GM12872 (cell line): ENCODE measurements around the gene ARL13B.

Experiments used
- TF ChIP-seq, protein P1 (sequence below): IDR thresholded peaks from 3 replicates; pipeline ENCODE4 v1.5.1; 2011; ENCODE audit warnings: low read depth, mild to moderate bottlenecking, low read length, moderate library complexity; ENCODE audit not compliant: insufficient read depth

ARL13B gene

DNA sequence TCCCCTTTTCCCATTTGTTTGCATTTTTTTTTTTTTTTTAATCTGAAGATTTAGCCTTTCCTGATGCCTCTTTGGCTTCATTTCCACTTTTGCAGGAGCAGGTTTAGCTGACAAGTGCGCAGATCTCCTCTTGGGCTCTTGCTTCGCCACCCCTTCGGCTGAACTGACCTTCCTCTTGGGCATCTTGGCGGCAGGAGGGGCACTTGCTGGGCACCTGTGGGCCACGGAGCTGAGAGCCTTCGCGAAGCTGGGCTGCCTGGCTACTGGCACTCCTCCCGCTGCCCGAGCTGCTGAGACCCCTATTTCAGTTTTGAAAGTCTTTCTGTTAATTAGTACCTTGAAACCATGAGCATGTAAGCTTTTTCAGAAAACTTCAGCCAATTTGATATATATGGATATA lies 8.8 kb downstream of the ARL13B start:
- TF ChIP-seq, protein P1, sequence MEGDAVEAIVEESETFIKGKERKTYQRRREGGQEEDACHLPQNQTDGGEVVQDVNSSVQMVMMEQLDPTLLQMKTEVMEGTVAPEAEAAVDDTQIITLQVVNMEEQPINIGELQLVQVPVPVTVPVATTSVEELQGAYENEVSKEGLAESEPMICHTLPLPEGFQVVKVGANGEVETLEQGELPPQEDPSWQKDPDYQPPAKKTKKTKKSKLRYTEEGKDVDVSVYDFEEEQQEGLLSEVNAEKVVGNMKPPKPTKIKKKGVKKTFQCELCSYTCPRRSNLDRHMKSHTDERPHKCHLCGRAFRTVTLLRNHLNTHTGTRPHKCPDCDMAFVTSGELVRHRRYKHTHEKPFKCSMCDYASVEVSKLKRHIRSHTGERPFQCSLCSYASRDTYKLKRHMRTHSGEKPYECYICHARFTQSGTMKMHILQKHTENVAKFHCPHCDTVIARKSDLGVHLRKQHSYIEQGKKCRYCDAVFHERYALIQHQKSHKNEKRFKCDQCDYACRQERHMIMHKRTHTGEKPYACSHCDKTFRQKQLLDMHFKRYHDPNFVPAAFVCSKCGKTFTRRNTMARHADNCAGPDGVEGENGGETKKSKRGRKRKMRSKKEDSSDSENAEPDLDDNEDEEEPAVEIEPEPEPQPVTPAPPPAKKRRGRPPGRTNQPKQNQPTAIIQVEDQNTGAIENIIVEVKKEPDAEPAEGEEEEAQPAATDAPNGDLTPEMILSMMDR: no peak

DNA sequence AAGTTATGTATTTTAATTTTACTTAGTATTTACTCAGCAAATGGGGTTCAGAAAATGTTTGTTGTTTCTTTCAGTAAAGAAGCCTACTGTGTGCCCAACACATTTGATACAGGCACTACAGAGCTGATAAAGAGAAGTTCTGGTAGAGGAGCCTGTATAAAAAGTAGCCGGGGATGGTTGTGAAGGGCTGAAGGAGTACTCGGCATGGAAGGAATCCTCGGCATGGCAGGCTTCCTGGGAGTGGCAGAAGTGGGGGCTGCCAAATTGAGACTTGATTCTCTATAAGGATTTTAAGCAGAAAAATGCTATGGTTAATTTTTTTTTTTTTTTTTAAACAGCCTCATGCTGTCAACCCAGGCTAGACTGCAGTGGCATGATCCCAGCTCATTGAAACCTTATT lies 9.3 kb downstream of the ARL13B start:
- TF ChIP-seq, protein P1: no peak

DNA sequence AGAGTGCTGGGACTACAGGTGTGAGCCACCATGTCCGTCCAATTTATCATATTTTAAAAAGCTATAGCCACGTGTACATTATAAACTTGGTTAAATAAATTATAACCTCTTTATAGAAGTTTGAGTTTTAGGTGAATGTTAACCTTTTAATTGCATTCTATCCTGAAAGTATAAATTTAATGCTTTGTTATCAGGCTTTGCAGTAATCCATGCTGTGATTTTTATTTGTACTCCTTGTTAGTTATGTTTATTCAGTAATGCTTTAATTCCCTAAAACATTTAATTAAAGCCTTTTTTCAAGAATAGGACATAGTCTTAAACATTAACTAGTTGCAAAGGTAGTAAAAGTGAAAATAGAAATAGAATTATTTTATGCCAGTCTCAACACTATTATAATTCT lies 11.7 kb downstream of the ARL13B start:
- TF ChIP-seq, protein P1: no peak

DNA sequence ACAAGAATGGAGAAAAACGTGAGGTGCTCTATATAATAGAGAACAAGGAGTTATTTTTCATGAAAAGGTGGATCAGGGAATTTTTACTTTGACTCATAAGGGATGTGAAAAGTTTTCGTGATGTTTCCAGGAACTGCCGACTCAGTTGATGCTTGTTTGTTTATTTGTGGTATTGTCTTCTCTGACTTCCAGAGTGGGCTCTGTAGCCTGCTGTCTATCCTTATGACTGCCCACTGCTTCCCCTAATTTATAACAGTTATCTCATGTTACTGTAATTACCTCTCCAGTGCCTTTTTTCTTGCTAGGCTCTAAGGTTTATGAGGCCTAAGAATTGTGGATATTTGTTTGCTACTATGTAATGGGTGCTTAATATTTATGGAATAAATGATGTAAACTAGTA lies 12.3 kb downstream of the ARL13B start:
- TF ChIP-seq, protein P1: no peak

DNA sequence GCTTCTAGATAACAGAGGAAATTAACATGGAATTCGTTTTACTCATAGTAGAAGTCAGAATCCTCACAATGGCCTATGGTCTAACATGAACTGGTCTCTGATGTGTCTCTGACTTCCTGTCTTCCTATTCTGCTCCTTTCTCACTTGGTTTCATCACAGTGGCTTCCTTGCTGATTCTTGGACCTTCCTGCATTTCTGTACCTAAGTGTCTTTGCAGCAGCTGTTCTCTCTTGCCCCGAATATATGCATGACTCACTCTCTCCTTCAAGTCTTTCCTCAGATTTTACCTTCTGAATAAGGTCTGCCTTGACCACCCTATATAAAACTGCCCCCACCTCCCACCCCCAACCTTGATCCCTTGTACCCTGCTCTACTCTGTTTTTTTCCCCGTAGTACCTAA lies 14.1 kb downstream of the ARL13B start:
- TF ChIP-seq, protein P1: no peak

DNA sequence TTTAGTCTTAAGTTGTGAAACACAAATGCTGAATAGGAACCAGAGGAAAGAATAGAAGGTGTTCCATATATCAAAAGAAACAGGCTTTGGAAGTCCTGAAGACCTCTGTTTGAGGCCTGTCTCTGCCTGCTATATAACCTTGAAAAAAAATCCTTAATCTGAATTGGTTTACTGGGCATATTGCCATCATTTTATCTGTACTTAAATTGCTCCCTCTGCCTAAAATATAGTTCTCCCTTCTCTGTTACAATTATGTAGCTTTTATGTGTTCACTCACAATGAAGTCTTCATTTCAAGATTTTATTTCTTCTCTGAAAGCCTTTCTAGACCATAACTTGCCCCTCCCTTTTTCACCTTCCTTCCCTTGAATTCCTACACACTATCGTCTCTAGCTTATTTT lies 21.2 kb downstream of the ARL13B start:
- TF ChIP-seq, protein P1: no peak

DNA sequence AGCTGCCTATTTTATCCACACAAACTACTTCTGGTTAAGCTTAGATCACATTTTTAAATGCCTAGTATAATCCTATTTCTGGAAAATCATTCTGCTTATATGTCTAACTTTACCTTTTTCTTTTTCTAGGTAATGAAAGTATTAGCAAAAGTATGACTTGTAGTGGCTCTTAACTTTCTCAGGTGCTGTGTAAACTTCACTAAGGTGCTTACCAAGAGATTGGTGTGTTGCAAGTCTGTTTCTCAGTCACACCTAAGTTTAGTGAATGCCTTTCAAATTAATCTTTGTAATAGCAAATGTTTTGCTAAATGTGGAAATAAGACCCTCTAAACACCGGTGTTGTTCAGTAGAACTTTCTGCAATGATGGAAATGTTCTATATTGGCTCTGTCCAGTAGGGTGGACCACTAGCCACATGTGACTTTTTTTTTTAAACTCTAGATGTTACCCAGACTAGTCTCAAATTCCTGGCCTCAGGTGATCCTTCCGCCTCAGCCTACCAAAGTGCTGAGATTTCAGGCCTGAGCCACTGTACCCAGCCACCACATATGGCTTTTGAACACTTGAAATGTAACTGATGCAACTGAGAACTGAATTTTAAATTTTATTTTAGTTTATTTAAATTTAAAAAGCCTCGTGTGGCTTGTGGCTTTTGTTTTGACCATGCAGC lies 22.0 kb downstream of the ARL13B start:
- TF ChIP-seq, protein P1: no peak
